Fibroblast of the aortic adventitia (primary cell): ENCODE measurements around the gene TTLL7. TPM values are rescaled to one million over a fixed set of nuclear protein-coding genes. Genes with fewer than 3 reads are reported as not detected.
"Not testable (repeated sequence)": the region's sequence is repeated elsewhere in the genome, so short reads cannot be mapped to it uniquely, and the experiment has no call there.

Experiments used
- DNase-seq: peaks from one replicate; pipeline ENCODE4 v3.0.0-alpha.2; 2010; ENCODE audit warnings: low read depth
- H3K4me3 ChIP-seq: 2 replicates; pipeline ENCODE4 v1.5.1; 2011; ENCODE audit warnings: low read depth, mild to moderate bottlenecking, control low read depth, low read length, moderate library complexity
- CTCF ChIP-seq: IDR thresholded peaks from 2 replicates; pipeline ENCODE4 v1.5.1; 2011; ENCODE audit warnings: mild to moderate bottlenecking, low read length, control low read depth, inconsistent platforms; ENCODE audit not compliant: insufficient read depth
- total RNA-seq: library from RNA; depleted of rRNA; stranded (reverse); fragments of >200 nt; gene quantifications from 2 replicates; pipeline ENCODE4 v1.2.3, GENCODE V29; 2012; ENCODE audit warnings: low replicate concordance

Gene TTLL7
- total RNA-seq, 1 donor, result 20.9 TPM

- no peak for TF ChIP-seq CTCF
- no peak overlapping the region for H3K4me3 ChIP-seq
- DNase-seq, result no peak
Measured at GRCh38 chr1:83918688-83919285, 80.1 kb downstream of the TTLL7 start.

GRCh38 chr1:83917959-83918358, 81.0 kb downstream of the TTLL7 start:
- no peak for TF ChIP-seq CTCF
- H3K4me3 ChIP-seq, result no peak overlapping the region
- DNase-seq, result no peak

GRCh38 chr1:83916094-83916493, 82.8 kb downstream of the TTLL7 start:
- H3K4me3 ChIP-seq, DNase-seq: not testable (repeated sequence)

- no peak for TF ChIP-seq CTCF
- no peak for DNase-seq
- H3K4me3 ChIP-seq, result no peak overlapping the region
Measured at GRCh38 chr1:83912876-83913275, 86.1 kb downstream of the TTLL7 start.

DNA sequence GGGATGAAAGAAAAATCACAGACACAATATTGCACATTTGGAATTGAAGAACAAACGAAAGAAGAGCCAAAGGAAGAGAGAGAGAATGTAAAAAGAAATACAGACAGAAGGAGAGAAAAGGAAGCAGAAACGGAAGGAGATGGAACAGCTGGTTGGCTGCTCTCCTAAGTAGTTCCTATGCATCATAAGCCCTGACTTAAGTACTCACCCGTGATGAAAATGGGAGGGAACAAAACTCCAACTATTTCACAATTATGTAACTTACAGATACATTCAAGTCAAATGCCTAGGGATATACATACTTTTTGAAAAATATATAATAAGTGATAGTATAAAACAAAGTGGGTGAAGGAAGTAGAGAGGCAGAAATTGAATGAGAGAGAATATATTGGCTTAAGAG, 88.5 kb downstream of the TTLL7 start:
- peak; percentile 18 for DNase-seq
- H3K4me3 ChIP-seq, result no peak overlapping the region

GRCh38 chr1:83909687-83910086, 89.2 kb downstream of the TTLL7 start:
- peak; percentile 10 for DNase-seq
- no peak for TF ChIP-seq CTCF
- no peak overlapping the region for H3K4me3 ChIP-seq

More for the DNA sequence above, 88.5 kb downstream of the TTLL7 start:
- TF ChIP-seq CTCF, result no peak

DNA sequence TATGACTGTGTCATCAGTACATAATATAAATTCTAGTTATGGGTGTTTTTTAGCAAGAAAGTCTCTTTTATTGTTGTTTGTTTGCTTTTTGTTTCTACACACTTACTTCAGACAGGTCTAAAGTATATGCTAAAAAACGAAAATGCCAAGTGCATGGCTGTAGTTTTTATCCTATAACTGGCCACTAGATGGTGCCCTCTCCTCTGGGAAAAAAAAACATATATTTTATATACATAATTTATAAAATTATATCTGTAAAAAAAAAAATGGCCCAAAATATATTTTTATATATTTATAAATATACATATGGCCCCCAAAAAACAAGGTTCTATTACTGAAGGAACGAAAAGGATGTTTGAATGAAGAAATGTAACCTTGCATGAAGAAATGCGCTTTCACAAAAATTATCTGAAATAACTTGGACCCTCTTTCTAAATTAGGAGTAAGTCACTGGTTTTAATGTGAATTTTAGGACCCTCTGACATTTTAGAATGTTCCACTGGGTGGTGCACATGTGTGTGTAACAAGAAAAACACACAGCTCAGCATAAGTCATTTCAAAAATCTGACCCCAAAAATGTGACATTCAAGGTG, 93.5 kb downstream of the TTLL7 start:
- peak; percentile 76 for TF ChIP-seq CTCF
- peak; percentile 50 for DNase-seq

More for the DNA sequence above, 93.5 kb downstream of the TTLL7 start:
- no peak overlapping the region for H3K4me3 ChIP-seq
